Liver (tissue), 9 donors: Measurements from ENCODE around the gene KPNA5. TPM values are rescaled to one million over a fixed set of nuclear protein-coding genes. Genes with fewer than 3 reads are reported as not detected.

Experiments used
- DNase-seq: peaks from one replicate; pipeline ENCODE4 v3.0.0-alpha.2; 2017; ENCODE audit warnings: low spot score
- H3K27ac ChIP-seq, 2 donors: one replicate each; pipeline ENCODE4 v1.7.0; 2013; ENCODE audit warnings: inconsistent platforms in 2 of 2, low read length in 2 of 2, control low read depth in 1 of 2, low read depth in 1 of 2, mild to moderate bottlenecking in 1 of 2
- H3K27me3 ChIP-seq, 4 donors: one replicate each; pipeline versions ENCODE4 v1.6.1 to v1.7.0; 2013; ENCODE audit warnings: low read length in 3 of 4, inconsistent platforms in 1 of 4, mild to moderate bottlenecking in 1 of 4, moderate library complexity in 1 of 4; ENCODE audit not compliant: control insufficient read depth in 4 of 4, insufficient read depth in 4 of 4
- H3K36me3 ChIP-seq, 4 donors: one replicate each; pipeline versions ENCODE4 v1.6.1 to v1.7.0; 2013; ENCODE audit warnings: low read length in 3 of 4, mild to moderate bottlenecking in 3 of 4, low read depth in 1 of 4, moderate library complexity in 1 of 4; ENCODE audit not compliant: control insufficient read depth in 4 of 4, insufficient read depth in 3 of 4
- H3K4me1 ChIP-seq, 4 donors: one replicate each; pipeline versions ENCODE4 v1.6.1 to v1.7.0; 2013; ENCODE audit warnings: low read length in 3 of 4, mild to moderate bottlenecking in 3 of 4, moderate library complexity in 1 of 4; ENCODE audit not compliant: control insufficient read depth in 4 of 4, insufficient read depth in 4 of 4
- H3K4me3 ChIP-seq, 3 donors: one replicate each; pipeline versions ENCODE4 v1.6.1 to v1.7.0; 2013; ENCODE audit warnings: low read length in 3 of 3, control low read depth in 1 of 3, low read depth in 1 of 3, mild to moderate bottlenecking in 1 of 3
- H3K9ac ChIP-seq, 2 donors: one replicate each; pipeline ENCODE4 v1.7.0; 2013; ENCODE audit warnings: low read length in 2 of 2, mild to moderate bottlenecking in 2 of 2, moderate library complexity in 2 of 2, control low read depth in 1 of 2, low read depth in 1 of 2
- H3K9me3 ChIP-seq, 4 donors: one replicate each; pipeline versions ENCODE4 v1.6.1 to v1.7.0; 2013; ENCODE audit warnings: low read length in 3 of 4; ENCODE audit not compliant: control insufficient read depth in 4 of 4
- ATF3 ChIP-seq: IDR thresholded peaks from 2 replicates; pipeline ENCODE4 v1.6.1; 2016; ENCODE audit warnings: antibody characterized with exemption
- CTCF ChIP-seq: fragments of 150-350 bp; IDR thresholded peaks from 2 replicates; pipeline ENCODE4 v1.5.1; 2017; ENCODE audit warnings: improper control_type of control experiment, low read depth, low read length; ENCODE audit not compliant: missing input control
- EGR1 ChIP-seq, 2 donors: IDR thresholded peaks; 2 replicates each; pipeline ENCODE4 v1.6.1; 2016 to 2018; ENCODE audit warnings: antibody characterized with exemption in 2 of 2, low read depth in 2 of 2
- FOXA1 ChIP-seq: IDR thresholded peaks from 2 replicates; pipeline ENCODE4 v1.6.1; 2016; ENCODE audit warnings: antibody characterized with exemption
- FOXA2 ChIP-seq: IDR thresholded peaks from 2 replicates; pipeline ENCODE4 v1.6.1; 2016; ENCODE audit warnings: antibody characterized with exemption
- GABPA ChIP-seq, 2 donors: IDR thresholded peaks in 1 of 2; conservative IDR thresholded peaks in 1 of 2; 2 replicates each; pipeline ENCODE4 v1.6.1; 2016; ENCODE audit warnings: antibody characterized with exemption in 2 of 2, mild to moderate bottlenecking in 1 of 2, moderate library complexity in 1 of 2
- HNF4A ChIP-seq, 2 donors: conservative IDR thresholded peaks; 2 replicates each; pipeline ENCODE4 v1.6.1; 2016; ENCODE audit warnings: antibody characterized with exemption in 2 of 2, mild to moderate bottlenecking in 2 of 2
- HNF4G ChIP-seq: IDR thresholded peaks from 2 replicates; pipeline ENCODE4 v1.6.1; 2016; ENCODE audit warnings: antibody characterized with exemption
- JUND ChIP-seq, 2 donors: IDR thresholded peaks; 2 replicates each; pipeline ENCODE4 v1.6.1; 2016; ENCODE audit warnings: antibody characterized with exemption in 2 of 2
- NR2F2 ChIP-seq: IDR thresholded peaks from 2 replicates; pipeline ENCODE4 v1.6.1; 2016; ENCODE audit warnings: antibody characterized with exemption
- RAD21 ChIP-seq, 2 donors: IDR thresholded peaks; 2 replicates each; pipeline ENCODE4 v1.6.1; 2016; ENCODE audit warnings: antibody characterized with exemption in 2 of 2, mild to moderate bottlenecking in 2 of 2
- REST ChIP-seq: IDR thresholded peaks from 2 replicates; pipeline ENCODE4 v1.6.1; 2016; ENCODE audit warnings: antibody characterized with exemption, mild to moderate bottlenecking
- RXRA ChIP-seq, 2 donors: IDR thresholded peaks; 2 replicates each; pipeline ENCODE4 v1.6.1; 2017 to 2018; ENCODE audit warnings: antibody characterized with exemption in 2 of 2, mild to moderate bottlenecking in 1 of 2
- SP1 ChIP-seq: IDR thresholded peaks from 2 replicates; pipeline ENCODE4 v1.6.1; 2018; ENCODE audit warnings: antibody characterized with exemption, mild to moderate bottlenecking
- TAF1 ChIP-seq: conservative IDR thresholded peaks from 2 replicates; pipeline ENCODE4 v1.6.1; 2016; ENCODE audit warnings: antibody characterized with exemption, mild to moderate bottlenecking
- YY1 ChIP-seq: IDR thresholded peaks from 2 replicates; pipeline ENCODE4 v1.6.1; 2016; ENCODE audit warnings: antibody characterized with exemption, mild to moderate bottlenecking
- ZBTB33 ChIP-seq: IDR thresholded peaks from 2 replicates; pipeline ENCODE4 v1.6.1; 2016; ENCODE audit warnings: antibody characterized with exemption
- WGBS: extraction: QIAGEN DNeasy Blood & Tissue Kit; methylation state at CpG from one replicate; pipeline ENCODE4 v1.1.7; 2013; 5-methylcytosine and 5-hydroxymethylcytosine counted together
- polyA plus RNA-seq, 2 donors: library from polyadenylated mRNA; stranded (reverse) in 1 of 2; unstranded in 1 of 2; fragments of 200-250 nt in 1 of 2; fragments of >200 nt in 1 of 2; fragmentation: Nextera tagmentation in 1 of 2; extraction: Ambion mirVana in 1 of 2; gene quantifications; one replicate each; pipeline versions ENCODE4 v1.2.1 to v1.2.3, GENCODE V29; 2013 to 2015
- total RNA-seq, 2 donors: library from RNA; depleted of rRNA; stranded (reverse); fragments of >200 nt; gene quantifications; one replicate each; pipeline ENCODE4 v1.2.3, GENCODE V29; 2014
- TF ChIP-seq, protein P1 (sequence below): IDR thresholded peaks from 2 replicates; pipeline ENCODE4 v1.6.1; 2016; ENCODE audit warnings: antibody characterized with exemption
- donor health status: healthy.
- donor health status: healthy.
- donor health status: healthy.
- donor health status: healthy.
- donor health status: healthy.

Gene KPNA5
- total RNA-seq: 1 to 10 TPM; 3.3 to 3.6 TPM
- polyA plus RNA-seq: 1 to 10 TPM in 1 of 2 donors, under 1 TPM in 1; 0.63 to 1.3 TPM

- Histone ChIP-seq H3K4me3 (peak within 1 kb of the TSS; percentile 88 to 90 (median 90)), H3K9ac (peak within 1 kb of the TSS; percentile 67 to 73), H3K36me3 (no peaks in the 10 kb centered on the region), H3K9me3 (no peaks in the 10 kb centered on the region), H3K4me1 (peaks cover 0 to 10% (median 5%) of the 10 kb centered on the region in 4 donors), H3K27ac (peak within 1 kb of the TSS; percentile 72 to 90), H3K27me3 (no peaks in the 10 kb centered on the region)
- WGBS: under 1% methylated on average over 69 of the region's 69 CpGs
- TF ChIP-seq ZBTB33: no peak
- TF ChIP-seq FOXA2: no peak
- TF ChIP-seq REST: peak; percentile 68
- peak; percentile 92 for TF ChIP-seq TAF1
- no peak for TF ChIP-seq NR2F2
- no peak for TF ChIP-seq JUND (IDR thresholded peaks at IDR 0.05)
- no peak for TF ChIP-seq HNF4A (conservative IDR thresholded peaks at IDR 0.05)
- no peak for TF ChIP-seq ATF3
- no peak for TF ChIP-seq RXRA (IDR thresholded peaks at IDR 0.05)
- TF ChIP-seq GABPA (IDR thresholded peaks at IDR 0.05 in 1 of 2, conservative IDR thresholded peaks at IDR 0.05 in 1 of 2): no peak
- TF ChIP-seq RAD21 (IDR thresholded peaks at IDR 0.05): peak in 1 of 2 donors; percentile 16
- TF ChIP-seq EGR1 (IDR thresholded peaks at IDR 0.05; ENCODE audit: low read depth in 2 of 2): no peak
- TF ChIP-seq FOXA1: peak; percentile 25
- TF ChIP-seq, protein P1, sequence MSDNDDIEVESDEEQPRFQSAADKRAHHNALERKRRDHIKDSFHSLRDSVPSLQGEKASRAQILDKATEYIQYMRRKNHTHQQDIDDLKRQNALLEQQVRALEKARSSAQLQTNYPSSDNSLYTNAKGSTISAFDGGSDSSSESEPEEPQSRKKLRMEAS: peak; percentile 16
- peak; percentile 98 for TF ChIP-seq YY1
- TF ChIP-seq CTCF: no peak
- no peak for TF ChIP-seq HNF4G
- TF ChIP-seq SP1: peak; percentile 65
- DNase-seq: peak; percentile 84
Observed at GRCh38 chr6:116680880-116681672, at the start of gene KPNA5. TSS of gene KPNA5 (plus strand) at chr6:116681211. CDS start at chr6:116681335, 124 bp downstream.
